GM21390 (cell line): ENCODE results near the gene DIPK1A.

Source experiments
- ATAC-seq: cut with Tn5 transposase; IDR thresholded peaks from one replicate; pipeline ENCODE4 v1.9.1; 2021; ENCODE audit not compliant: unreplicated experiment

DIPK1A gene

DNA sequence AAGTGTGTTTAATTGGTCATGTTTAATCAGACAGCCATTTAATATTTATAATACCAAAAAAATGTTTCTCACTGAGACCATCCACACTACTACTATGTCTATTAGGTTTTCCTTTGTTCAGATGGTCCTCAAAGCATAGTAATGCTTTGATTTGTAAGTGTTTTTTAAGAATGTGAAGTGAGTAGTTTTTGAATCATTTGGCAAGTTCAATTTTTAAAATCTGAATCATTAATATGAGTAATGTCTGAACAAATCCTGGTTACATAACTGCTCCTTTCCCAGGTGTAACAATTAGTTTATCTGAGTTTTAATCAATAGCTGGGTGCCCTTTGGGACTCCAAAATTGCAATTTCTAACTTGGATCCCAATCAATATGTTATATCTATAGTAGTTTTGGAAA is 152.9 kb downstream of the DIPK1A start:
- no peak for ATAC-seq

DNA sequence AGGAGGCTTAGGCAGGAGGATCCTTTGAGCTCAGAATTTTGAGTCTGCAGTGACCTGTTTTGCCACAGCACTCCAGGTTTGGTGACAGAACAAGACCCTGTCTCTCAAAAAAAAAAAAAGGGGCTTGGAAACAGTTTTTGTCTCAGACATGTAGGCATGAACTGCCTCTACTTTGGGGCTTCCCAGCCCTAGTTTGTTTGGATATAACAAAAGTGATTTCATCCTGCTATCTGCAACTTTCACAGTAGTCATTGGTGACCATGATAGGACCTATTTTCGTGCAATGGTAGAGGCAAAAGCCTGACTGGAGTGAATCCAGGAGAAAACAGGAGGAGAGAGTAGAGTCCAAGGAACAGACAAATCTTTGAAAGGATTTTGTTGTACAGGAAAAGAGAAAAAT is 156.0 kb downstream of the DIPK1A start:
- no peak for ATAC-seq

DNA sequence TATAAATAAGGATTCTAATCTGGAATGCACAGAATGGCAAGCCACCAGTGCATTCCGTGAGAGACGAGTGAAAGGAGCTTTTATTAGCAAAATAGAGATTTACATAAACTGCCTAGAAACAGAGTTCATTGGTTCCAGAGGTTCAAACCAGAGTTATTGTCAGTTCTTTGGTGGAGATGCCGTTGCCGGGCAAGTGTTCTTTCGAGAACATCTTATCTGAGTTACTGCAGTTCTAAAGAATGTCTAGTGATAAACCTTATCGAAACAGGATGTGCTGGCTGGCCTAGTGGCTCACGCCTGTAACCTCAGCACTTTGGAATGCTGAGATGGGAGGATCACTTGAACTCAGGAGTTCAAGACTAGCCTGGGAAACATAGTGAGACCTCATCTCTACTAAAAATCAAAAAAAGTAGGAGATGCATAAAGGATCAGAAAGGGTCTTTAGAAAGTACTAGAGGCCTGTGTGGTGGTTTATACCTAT is 156.5 kb downstream of the DIPK1A start:
- ATAC-seq = no peak

DNA sequence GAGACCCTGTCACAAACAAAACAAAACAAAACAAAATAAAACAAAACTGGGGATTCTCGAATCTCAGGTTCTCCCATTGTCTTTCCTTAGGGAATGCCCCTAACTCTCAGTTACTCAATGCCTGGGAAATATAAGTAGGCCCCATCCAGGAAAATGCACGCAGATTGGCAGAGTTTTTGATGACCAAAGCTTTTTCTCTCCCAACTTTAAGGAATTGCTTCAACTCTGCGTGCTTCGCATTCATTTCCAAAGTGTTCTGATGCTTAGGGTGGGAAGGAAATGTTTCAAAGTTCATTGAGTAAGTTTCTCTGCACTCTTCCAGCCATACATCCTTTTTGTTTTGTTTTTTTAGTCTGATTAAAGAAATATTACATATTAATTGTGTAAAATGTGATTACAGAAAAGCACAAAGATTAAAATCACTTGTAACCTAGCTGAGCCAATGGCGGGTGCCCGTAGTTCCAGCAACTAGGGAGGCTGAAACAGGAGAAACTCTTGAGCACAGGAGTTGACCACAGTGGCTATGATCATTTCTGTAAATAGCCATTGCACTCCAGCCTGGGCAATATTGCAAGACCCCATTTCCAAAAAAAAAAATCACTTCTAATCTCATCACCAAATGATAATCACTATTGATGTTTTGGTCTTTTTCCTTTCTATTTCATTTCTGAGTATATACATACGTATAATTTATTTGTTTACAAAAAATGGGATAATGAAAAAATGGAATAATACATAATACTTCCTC is 157.9 kb downstream of the DIPK1A start:
- ATAC-seq = no peak

DNA sequence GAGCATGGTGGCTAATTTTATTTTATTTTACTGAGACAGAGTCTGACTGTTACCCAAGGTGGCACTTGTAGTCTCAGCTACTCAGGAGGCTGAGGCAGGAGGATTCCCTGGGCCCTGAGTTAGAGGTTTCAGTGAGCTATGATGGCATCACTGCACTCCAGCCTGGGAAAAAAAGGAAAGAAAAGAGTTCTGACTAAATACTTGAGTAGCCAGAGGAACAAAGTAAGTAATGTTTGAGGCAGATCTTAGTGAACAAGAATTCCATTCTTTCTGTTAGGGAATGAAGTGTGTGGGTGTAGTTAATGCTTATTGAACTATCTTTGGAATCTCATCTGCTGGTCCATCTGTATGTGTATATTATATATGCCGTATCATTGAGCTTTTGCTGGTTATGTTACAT is 163.3 kb downstream of the DIPK1A start:
- ATAC-seq = no peak

DNA sequence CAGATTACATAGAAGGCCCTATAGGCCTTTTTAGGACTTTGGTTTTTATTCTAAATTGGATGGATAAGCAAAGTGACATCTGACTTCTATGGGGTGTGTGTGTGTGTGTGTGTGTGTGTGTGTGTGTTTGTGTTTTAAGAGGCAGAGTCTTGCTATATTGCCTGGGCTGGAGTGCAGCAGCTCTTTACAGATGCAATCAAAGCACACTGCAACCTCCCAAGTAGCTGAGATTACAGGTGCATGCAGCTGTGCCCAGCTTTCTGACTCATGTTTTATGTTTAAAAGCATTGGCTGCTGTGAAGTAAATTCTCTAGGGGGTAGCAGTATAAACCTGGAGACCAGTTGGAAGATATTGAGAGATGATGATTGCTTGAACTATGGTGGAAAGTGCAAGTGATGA is 164.0 kb downstream of the DIPK1A start:
- no peak for ATAC-seq

DNA sequence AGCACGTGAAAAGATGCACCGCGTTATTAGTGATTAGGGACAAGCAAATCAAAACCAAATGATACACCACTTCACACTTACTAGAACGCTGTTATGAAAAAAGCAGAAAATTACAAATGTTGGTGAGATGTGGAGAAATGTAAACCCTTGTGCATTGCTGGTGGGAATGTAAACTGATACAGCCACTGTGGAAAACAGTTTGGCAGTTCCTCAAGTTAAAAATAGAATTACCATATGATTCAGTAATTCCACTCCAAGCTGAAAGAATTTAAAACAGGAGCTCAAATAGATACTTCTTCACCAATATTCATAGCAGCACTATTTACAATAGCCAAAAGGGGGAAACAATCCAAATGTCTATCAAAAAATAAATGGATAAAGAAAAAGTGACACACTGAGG is 166.1 kb downstream of the DIPK1A start:
- ATAC-seq = no peak

DNA sequence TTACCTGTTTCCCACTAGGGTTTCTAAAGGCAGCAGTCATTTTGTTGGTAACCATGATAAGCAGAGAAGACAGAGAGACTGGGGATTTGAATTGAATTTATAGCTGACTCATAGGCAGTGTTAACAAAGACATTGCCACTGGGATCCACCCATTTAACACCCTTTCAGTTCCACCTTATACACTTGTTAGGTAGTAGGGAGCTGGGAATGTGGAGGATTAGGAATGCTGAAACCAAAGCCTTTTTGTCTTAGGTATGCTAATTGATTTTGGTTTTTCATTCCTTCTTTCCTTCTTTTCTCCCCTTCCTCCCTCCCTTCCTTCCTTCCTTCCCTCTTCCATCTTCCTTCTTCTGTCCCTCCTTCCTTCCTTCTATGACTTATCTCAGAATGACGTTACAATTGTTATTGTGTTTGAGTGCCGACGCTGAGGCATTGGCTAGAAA is 168.9 kb downstream of the DIPK1A start:
- no peak for ATAC-seq
